Tibial artery (tissue), 4 donors: ENCODE measurements around the gene ASB9.
"Not testable (repeated sequence)": the region's sequence is repeated elsewhere in the genome, so short reads cannot be mapped to it uniquely, and the experiment has no call there.

Experiments
- DNase-seq, 2 donors: peaks; one replicate each; pipeline ENCODE4 v3.0.0-alpha.2; 2019
- H3K27ac ChIP-seq, 2 donors: fragments of 200-600 bp; sonication (generic) in 1 of 2; 1 replicate in 1 of 2; 2 replicates in 1 of 2; pipeline ENCODE4 v1.5.1; 2018 to 2019; ENCODE audit warnings: mild to moderate bottlenecking in 1 of 2
- H3K27me3 ChIP-seq, 2 donors: fragments of 200-600 bp; sonication (generic) in 1 of 2; one replicate each; pipeline versions ENCODE4 v1.5.1 to v1.6.0; 2016 to 2019
- H3K36me3 ChIP-seq, 3 donors: fragments of 200-600 bp; sonication (generic) in 2 of 3; one replicate each; pipeline ENCODE4 v1.5.1; 2016 to 2019; ENCODE audit warnings: mild to moderate bottlenecking in 2 of 3
- H3K4me1 ChIP-seq, 4 donors: fragments of 200-600 bp; sonication (generic) in 2 of 4; 1 replicate in 3 of 4; 2 replicates in 1 of 4; pipeline ENCODE4 v1.5.1; 2016 to 2019
- H3K4me3 ChIP-seq, 2 donors: fragments of 200-600 bp; sonication (generic) in 1 of 2; 1 replicate in 1 of 2; 2 replicates in 1 of 2; pipeline ENCODE4 v1.5.1; 2018 to 2019; ENCODE audit warnings: mild to moderate bottlenecking in 2 of 2
- H3K9me3 ChIP-seq, 3 donors: fragments of 200-600 bp; sonication (generic) in 1 of 3; one replicate each; pipeline ENCODE4 v1.5.1; 2016 to 2019
- CTCF ChIP-seq, 2 experiments: fragments of 200-600 bp in 1 of 2; fragments of 450-650 bp in 1 of 2; IDR thresholded peaks; one replicate each; pipeline ENCODE4 v1.5.1; 2017 to 2019; ENCODE audit warnings: antibody characterized with exemption in 2 of 2, mild to moderate bottlenecking in 1 of 2, moderate library complexity in 1 of 2
- intact Hi-C: fragments of 100-400 bp; cut with DNase I; formaldehyde crosslinking; loops from one replicate; pipeline ENCODE4 v1.15.0; 2023; ENCODE audit warnings: low total_unique reads

The ASB9 gene

DNA sequence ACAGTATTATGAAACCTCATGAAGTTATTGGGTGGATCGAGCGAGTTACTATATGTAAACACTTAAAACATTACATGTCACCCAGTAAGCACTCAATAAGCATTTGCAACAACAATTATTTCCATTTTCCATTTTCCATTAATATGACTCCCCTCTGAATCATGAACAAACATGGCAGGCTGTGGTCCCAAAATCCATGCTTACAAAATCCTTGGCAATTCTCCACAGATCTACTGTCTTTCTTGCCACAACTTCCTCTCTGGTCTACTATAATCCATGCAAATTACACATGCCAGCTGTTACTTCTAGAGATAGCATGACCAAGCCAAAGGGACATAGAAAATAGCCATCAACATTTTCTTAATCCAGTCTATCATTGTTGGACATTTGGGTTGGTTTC, 23.6 kb upstream of the ASB9 start:
- no peaks in the 10 kb centered on the region for H3K9me3 ChIP-seq

DNA sequence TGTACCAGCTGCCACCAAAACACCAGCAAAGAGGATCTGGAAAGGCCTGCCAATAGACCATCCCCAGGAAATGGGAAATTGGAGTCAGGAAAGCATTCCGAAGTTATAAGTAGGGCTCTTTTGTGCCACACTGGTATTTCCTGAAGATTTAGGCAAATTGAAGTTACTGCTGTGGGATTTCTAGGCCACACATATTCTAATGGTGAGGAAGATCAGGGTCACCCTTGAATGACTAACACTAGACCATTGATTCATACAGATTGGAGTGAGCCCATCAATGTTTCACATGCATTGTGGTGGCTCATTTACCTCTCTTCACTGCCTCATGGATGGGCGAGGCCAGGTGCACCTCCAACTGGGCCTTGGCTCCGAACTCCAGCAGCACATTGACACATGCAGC, 23.0 kb upstream of the ASB9 start:
- Histone ChIP-seq H3K4me1 (no peaks in the 10 kb centered on the region), H3K9me3 (no peaks in the 10 kb centered on the region), H3K27me3 (no peaks in the 10 kb centered on the region), H3K27ac (no peak overlapping the region), H3K4me3 (no peak overlapping the region), H3K36me3 (no peaks in the 10 kb centered on the region)
- intact Hi-C loops: no loop called here
- no peak for DNase-seq
- TF ChIP-seq CTCF (IDR thresholded peaks at IDR 0.05): no peak

More for the DNA sequence above, 23.6 kb upstream of the ASB9 start:
- Histone ChIP-seq H3K27ac (no peak overlapping the region), H3K36me3 (no peaks in the 10 kb centered on the region), H3K4me3 (no peak overlapping the region), H3K27me3 (no peaks in the 10 kb centered on the region), H3K4me1 (no peaks in the 10 kb centered on the region)
- intact Hi-C loops: no loop called here
- no peak for TF ChIP-seq CTCF (IDR thresholded peaks at IDR 0.05)
- no peak for DNase-seq

DNA sequence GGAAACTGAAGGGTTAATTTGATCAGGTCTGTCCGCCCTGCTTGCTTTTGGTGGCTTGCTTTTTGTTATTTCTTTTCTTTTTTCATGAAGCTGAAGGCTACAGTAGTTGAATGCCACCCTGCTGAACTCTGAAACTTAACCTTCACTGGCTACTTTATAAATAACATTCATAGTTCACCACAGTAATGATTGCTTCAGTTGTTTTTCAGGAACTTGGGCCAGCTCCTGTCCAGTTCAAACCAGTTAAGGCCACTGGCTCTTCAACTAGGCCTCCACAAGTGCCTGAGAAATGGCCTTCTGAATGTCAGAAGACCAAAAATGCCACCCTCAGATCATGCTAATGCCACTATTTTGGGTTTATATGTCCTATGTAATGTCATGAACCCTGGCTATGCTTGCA, 7.7 kb upstream of the ASB9 start:
- no peak for DNase-seq
- H3K4me3 ChIP-seq: no peak overlapping the region
- TF ChIP-seq CTCF (IDR thresholded peaks at IDR 0.05): no peak
- no peaks in the 10 kb centered on the region for H3K27me3 ChIP-seq
- H3K4me1 ChIP-seq: peaks cover 0 to 6% (median 0%) of the 10 kb centered on the region in 4 donors
- intact Hi-C loops: no loop called here
- H3K27ac ChIP-seq: no peak overlapping the region
- no peaks in the 10 kb centered on the region for H3K36me3 ChIP-seq
- H3K9me3 ChIP-seq: no peaks in the 10 kb centered on the region

GRCh38 chrX:15274946-15275345, 5.1 kb upstream of the ASB9 start:
- Histone ChIP-seq H3K27me3 (no peaks in the 10 kb centered on the region), H3K27ac (no peak overlapping the region)

GRCh38 chrX:15273275-15273674, 3.4 kb upstream of the ASB9 start:
- intact Hi-C loops, H3K4me1 ChIP-seq, H3K4me3 ChIP-seq, H3K9me3 ChIP-seq, H3K27ac ChIP-seq, H3K27me3 ChIP-seq, H3K36me3 ChIP-seq, DNase-seq: not testable (repeated sequence)

More at GRCh38 chrX:15274946-15275345, 5.1 kb upstream of the ASB9 start:
- no peak for TF ChIP-seq CTCF (IDR thresholded peaks at IDR 0.05)
- no peaks in the 10 kb centered on the region for H3K36me3 ChIP-seq
- H3K4me1 ChIP-seq: peaks cover 0 to 6% (median 0%) of the 10 kb centered on the region in 4 donors
- intact Hi-C loops: no loop called here
- H3K9me3 ChIP-seq: no peaks in the 10 kb centered on the region
- H3K4me3 ChIP-seq: no peak overlapping the region
- no peak for DNase-seq

DNA sequence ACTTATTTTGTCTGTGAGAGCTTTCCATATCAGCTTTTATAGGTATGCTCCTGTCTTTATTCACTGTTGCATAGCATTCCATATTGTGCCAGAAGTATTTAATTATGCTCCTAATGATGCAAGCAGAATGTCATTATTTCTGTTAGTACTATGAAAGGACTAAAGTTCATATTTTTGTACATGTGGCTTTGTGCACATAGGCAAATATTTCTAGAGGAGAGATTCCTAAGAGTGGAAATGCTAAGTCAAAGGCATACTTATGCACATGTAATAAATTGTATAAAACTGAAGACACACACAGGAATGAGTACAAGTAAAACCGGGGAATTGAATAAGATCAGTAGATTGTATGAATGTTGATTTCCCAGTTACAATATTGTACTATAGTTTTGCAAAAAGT, 1.9 kb upstream of the ASB9 start:
- no peak for DNase-seq
- H3K27ac ChIP-seq: no peak overlapping the region
- TF ChIP-seq CTCF (IDR thresholded peaks at IDR 0.05): no peak
- H3K36me3 ChIP-seq: no peaks in the 10 kb centered on the region
- no peaks in the 10 kb centered on the region for H3K27me3 ChIP-seq
- H3K4me3 ChIP-seq: no peak overlapping the region
- H3K4me1 ChIP-seq: no peaks in the 10 kb centered on the region
- no peaks in the 10 kb centered on the region for H3K9me3 ChIP-seq
- intact Hi-C loops: no loop called here
